Calu3 (cell line): ENCODE measurements around the gene PCSK1. TPM values are rescaled to one million over a fixed set of nuclear protein-coding genes. Genes with fewer than 3 reads are reported as not detected.

ENCODE experiments used
- BruUV-seq: library from RNA; stranded (reverse); fragments of 400-500 nt; replicated peaks from 2 replicates; lab custom pipeline; 2021; lab: Mats Ljungman, UMichigan
- CTCF ChIA-PET: fragments of 300-600 bp; sonication (Branson Sonifier 250); formaldehyde crosslinking; loops from one replicate; lab custom pipeline; 2022; ENCODE audit warnings: antibody characterized with exemption; lab: Charles Lee
- DNase-seq: peaks from one replicate; pipeline ENCODE4 v3.0.0; 2022
- H3K27ac Mint-ChIP-seq: one replicate; pipeline ENCODE4 v1.8.0; 2022; ENCODE audit warnings: mixed read lengths; ENCODE audit not compliant: unreplicated experiment
- H3K27me3 Mint-ChIP-seq: one replicate; pipeline ENCODE4 v1.8.0; 2022; ENCODE audit warnings: mixed read lengths; ENCODE audit not compliant: unreplicated experiment
- H3K36me3 Mint-ChIP-seq: one replicate; pipeline ENCODE4 v1.8.0; 2022; ENCODE audit warnings: mild to moderate bottlenecking, moderate library complexity, mixed read lengths; ENCODE audit not compliant: insufficient read depth, unreplicated experiment
- H3K4me1 Mint-ChIP-seq: one replicate; pipeline ENCODE4 v1.8.0; 2022; ENCODE audit warnings: mild to moderate bottlenecking, low read depth, mixed read lengths; ENCODE audit not compliant: unreplicated experiment
- H3K4me3 Mint-ChIP-seq: one replicate; pipeline ENCODE4 v1.8.0; 2022; ENCODE audit warnings: mild to moderate bottlenecking, low read depth, moderate library complexity, mixed read lengths; ENCODE audit not compliant: unreplicated experiment
- H3K9me3 Mint-ChIP-seq: one replicate; pipeline ENCODE4 v1.8.0; 2022; ENCODE audit warnings: low read depth, mixed read lengths; ENCODE audit not compliant: unreplicated experiment
- intact Hi-C: fragments of 100-400 bp; cut with micrococcal nuclease; formaldehyde crosslinking; loops from one replicate; pipeline ENCODE4 v1.10.0; 2022; ENCODE audit not compliant: unreplicated experiment
- total RNA-seq: library from RNA; stranded (reverse); gene quantifications from 2 replicates; pipeline ENCODE4 v1.2.3, GENCODE V29; 2022
- TF ChIP-seq, protein P1 (sequence below): fragments of 200-600 bp; IDR thresholded peaks from one replicate; pipeline ENCODE4 v1.8.0; 2022; ENCODE audit warnings: antibody characterized with exemption; ENCODE audit not compliant: unreplicated experiment

Gene PCSK1
- total RNA-seq, 1 experiment from 2014 or later, result not detected

DNA sequence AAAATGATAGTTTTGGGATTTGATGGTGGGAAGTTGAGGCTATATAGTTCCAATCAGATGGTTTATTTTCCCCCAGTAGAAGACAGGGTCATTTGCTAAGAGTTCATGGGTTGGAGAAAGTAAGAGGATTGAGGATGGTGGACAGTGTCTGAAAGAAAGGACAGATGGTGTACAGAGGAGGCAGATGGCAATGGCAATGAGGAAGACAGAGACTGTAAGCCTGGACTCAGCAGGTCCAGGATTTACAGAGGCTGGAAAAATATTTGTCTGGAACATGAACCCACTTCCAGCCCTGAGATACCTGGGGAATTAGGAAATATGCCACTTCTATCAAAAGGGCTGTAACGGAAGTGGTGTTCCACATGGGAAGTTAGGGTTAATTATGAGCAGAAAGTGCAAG, 84.5 kb downstream of the PCSK1 start:
- H3K27ac Mint-ChIP-seq, result no peak overlapping the region
- no peaks in the 10 kb centered on the region for H3K4me1 Mint-ChIP-seq
- intact Hi-C loops, result loop anchor here (5.0 to 10.0 kb wide), 2 partner anchors 234 to 396 kb away; no protein-coding TSS in a partner anchor
- TF ChIP-seq, protein P1, sequence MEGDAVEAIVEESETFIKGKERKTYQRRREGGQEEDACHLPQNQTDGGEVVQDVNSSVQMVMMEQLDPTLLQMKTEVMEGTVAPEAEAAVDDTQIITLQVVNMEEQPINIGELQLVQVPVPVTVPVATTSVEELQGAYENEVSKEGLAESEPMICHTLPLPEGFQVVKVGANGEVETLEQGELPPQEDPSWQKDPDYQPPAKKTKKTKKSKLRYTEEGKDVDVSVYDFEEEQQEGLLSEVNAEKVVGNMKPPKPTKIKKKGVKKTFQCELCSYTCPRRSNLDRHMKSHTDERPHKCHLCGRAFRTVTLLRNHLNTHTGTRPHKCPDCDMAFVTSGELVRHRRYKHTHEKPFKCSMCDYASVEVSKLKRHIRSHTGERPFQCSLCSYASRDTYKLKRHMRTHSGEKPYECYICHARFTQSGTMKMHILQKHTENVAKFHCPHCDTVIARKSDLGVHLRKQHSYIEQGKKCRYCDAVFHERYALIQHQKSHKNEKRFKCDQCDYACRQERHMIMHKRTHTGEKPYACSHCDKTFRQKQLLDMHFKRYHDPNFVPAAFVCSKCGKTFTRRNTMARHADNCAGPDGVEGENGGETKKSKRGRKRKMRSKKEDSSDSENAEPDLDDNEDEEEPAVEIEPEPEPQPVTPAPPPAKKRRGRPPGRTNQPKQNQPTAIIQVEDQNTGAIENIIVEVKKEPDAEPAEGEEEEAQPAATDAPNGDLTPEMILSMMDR, result no peak
- no peaks in the 10 kb centered on the region for H3K27me3 Mint-ChIP-seq
- H3K9me3 Mint-ChIP-seq, result no peaks in the 10 kb centered on the region
- DNase-seq, result no peak
- BruUV-seq, result no TSS peak
- H3K36me3 Mint-ChIP-seq, result no peaks in the 10 kb centered on the region
- CTCF ChIA-PET, result no interaction called here
- H3K4me3 Mint-ChIP-seq, result no peak overlapping the region

DNA sequence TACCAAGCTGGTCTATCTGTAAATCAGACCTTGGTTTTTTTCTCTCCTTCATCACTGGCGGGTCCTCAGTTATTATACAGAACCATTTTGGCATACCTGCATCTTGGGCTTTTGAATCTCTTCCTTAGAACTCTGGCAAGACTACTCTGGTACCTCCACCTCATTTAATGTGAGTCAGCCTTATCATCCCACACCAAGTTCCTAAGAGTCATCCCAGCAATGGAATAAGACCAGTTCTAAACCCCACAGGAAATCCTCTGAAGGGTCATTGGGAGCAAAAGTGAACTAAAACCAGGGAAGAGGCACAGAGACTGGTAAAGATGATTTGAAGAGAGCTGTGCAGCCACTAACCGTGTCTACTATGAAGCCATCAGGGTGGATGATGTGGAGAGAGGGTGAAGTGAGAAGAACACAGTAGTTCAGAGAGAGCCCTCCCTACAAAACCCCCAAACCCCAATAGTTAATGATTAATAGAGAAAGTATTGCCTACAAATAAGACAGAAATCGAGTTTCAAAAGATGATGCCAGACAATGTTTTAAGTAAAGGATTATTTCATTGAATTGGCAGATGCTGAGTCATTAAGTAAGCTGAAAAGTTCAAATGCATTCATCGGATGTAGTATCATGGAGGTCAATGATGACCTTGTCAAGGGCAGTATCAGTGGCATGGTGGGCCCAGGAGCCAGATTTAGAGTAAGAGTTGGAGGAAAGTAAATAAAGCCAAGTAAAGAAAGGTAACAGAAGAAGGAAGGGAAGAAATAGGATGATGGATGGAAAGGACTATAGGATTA, 85.4 kb downstream of the PCSK1 start:
- TF ChIP-seq, protein P1, result no peak
- intact Hi-C loops, result loop anchor here (5.0 to 10.0 kb wide), 2 partner anchors 235 to 397 kb away; no protein-coding TSS in a partner anchor

DNA sequence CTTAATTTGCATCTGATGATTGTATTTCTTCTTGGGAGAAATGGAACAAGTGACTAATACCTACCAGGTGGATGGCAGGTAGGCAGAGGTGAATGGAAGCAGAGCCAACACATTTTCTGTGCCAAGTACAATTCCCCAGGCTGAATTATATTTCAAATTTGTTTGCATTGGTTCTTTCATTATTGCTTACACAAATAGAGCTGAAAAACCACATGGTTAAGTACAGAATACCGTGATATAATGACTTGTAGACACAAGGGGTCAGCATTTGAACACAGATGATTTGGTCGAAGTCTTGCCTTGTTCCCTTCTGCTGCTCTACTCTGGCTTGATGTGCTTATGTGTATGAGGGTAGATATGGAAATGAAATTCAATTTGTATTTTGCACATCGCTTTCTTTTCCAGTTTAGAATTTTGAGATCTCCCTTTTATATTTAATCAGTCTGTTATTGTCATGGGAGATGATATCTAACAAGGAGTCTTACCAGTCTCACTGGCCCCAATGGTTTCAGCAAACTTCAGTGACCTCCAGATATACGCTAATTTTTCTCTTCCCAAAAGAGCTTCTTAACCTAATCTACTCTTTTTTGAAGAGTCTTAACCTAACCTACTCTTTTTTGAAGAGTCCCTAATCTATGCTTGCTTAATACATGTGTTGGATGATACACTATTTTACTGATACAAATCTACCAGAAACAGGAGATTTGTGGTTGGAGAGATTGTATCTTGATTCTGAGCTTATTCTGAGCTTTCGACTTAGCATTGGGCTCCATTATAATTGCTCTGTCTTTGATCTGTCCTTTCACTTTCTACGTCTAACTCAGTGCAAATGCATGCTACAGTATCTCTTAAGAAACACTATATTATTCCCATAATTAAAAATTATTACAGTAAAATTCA, 88.1 kb downstream of the PCSK1 start:
- H3K4me3 Mint-ChIP-seq, result no peak overlapping the region
- BruUV-seq, result no TSS peak
- no peaks in the 10 kb centered on the region for H3K27me3 Mint-ChIP-seq
- peak; percentile 58 for DNase-seq
- TF ChIP-seq, protein P1, result peak; percentile 58
- no peaks in the 10 kb centered on the region for H3K9me3 Mint-ChIP-seq
- no peaks in the 10 kb centered on the region for H3K4me1 Mint-ChIP-seq
- intact Hi-C loops, result loop anchor here (1.0 to 10.0 kb wide), 4 partner anchors 237 to 400 kb away; no protein-coding TSS in a partner anchor
- CTCF ChIA-PET, result interaction anchor here (0.6 to 2.7 kb wide), 10 partner anchors 32 to 480 kb away, joined by 3 to 11 read pairs (median 4); no protein-coding TSS in a partner anchor
- no peak overlapping the region for H3K27ac Mint-ChIP-seq
- H3K36me3 Mint-ChIP-seq, result no peaks in the 10 kb centered on the region

More for the DNA sequence above, 85.4 kb downstream of the PCSK1 start:
- DNase-seq, result no peak
- H3K27ac Mint-ChIP-seq, result no peak overlapping the region
- no peaks in the 10 kb centered on the region for H3K4me1 Mint-ChIP-seq
- H3K9me3 Mint-ChIP-seq, result no peaks in the 10 kb centered on the region
- no TSS peak for BruUV-seq
- CTCF ChIA-PET, result no interaction called here
- H3K4me3 Mint-ChIP-seq, result no peak overlapping the region
- H3K36me3 Mint-ChIP-seq, result no peaks in the 10 kb centered on the region
- no peaks in the 10 kb centered on the region for H3K27me3 Mint-ChIP-seq

DNA sequence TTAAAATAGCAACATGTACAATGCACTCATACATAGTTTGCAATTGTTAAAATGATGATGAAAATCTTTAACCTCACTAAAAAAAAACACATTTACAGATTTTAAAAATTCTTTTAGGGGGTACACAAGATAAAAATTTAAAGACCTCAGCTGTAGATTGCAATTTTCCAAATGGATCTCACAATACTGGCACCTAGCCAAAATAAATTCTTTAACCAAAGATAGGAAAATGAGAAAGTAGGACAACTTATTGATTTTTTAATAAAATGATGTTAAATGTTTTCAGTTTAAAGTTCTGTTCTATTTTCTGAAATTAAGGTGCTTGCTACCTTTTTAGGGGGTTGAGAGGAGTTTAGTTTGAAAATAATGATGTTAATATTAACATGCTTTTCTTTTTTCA, 90.0 kb downstream of the PCSK1 start:
- Mint-ChIP-seq H3K4me3 (no peak overlapping the region), H3K4me1 (peaks cover 16% of the 10 kb centered on the region), H3K27ac (no peak overlapping the region), H3K27me3 (no peaks in the 10 kb centered on the region), H3K36me3 (no peaks in the 10 kb centered on the region), H3K9me3 (no peaks in the 10 kb centered on the region)
- CTCF ChIA-PET, result interaction anchor here (0.8 to 2.7 kb wide), 2 partner anchors 258 to 318 kb away, joined by 3 to 11 read pairs; no protein-coding TSS in a partner anchor
- TF ChIP-seq, protein P1, result no peak
- no peak for DNase-seq
- BruUV-seq, result no TSS peak
- intact Hi-C loops, result loop anchor here (10.0 kb wide), 1 partner anchor 402 kb away; no protein-coding TSS in a partner anchor
